ENCODE measurements around the gene SSU72. TPM values are rescaled to one million over a fixed set of nuclear protein-coding genes. Genes with fewer than 3 reads are reported as not detected.

Gene SSU72
- polyA plus RNA-seq, 1 donor (not counting 4 experiments of a cell fraction or from before 2014, with no cell fraction given), result 79.7 TPM

DNA sequence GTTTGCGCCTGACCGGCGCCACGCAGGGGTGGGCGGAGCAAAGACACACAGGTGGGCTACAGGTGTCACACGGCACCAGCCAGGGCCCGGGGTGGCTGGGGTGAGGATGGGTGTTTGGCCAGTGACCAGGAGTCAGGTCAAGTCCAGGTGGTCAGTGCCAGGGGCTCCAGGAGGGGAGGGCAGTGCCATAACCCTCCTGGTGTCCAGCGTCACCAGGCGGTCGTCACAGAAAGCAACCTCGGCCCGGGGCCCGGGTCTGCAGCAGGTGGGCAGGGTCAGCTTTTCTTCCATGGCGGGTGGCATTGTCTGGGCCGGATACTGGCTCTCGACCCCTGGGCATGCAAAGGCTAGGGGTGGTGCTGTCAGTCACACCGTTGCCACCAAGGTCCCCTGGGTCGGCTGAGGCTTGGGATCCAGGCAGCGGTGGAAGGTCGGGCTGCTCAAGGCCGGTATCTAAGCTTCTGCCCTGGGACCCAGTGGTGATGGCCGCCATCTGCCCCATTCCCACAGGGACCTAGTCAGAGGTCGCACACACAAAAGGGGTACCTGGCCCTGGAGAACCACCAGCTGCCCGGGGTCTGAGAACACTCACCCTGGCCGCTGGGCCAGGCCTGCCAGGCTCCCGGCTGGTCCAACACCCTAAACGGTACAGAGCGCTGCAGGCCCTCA, 23.5 kb upstream of the SSU72 start:
- Histone ChIP-seq H3K27ac (ENCODE audit: control insufficient read depth, insufficient read depth, low read length) (no peak overlapping the region), H3K9me1 (ENCODE audit: control insufficient read depth, extremely low read depth, insufficient read depth, low read length) (no peaks in the 10 kb centered on the region), H3K4me3 (ENCODE audit: control insufficient read depth in 2 of 3, extremely low read depth in 1 of 3, insufficient read depth in 2 of 3, low read depth in 1 of 3, low read length in 3 of 3) (no peak overlapping the region), H3K4me1 (ENCODE audit: control insufficient read depth, extremely low read depth, insufficient read depth, low read length) (peaks cover 7% of the 10 kb centered on the region), H3K4me2 (ENCODE audit: control insufficient read depth, extremely low read depth, insufficient read depth, low read depth, low read length) (no peak overlapping the region), H4K20me1 (ENCODE audit: control insufficient read depth, extremely low read depth, insufficient read depth, low read length) (no peaks in the 10 kb centered on the region), H3K9ac (ENCODE audit: control insufficient read depth, extremely low read depth, insufficient read depth, low read length) (no peak overlapping the region), H3K36me3 (ENCODE audit: control insufficient read depth in 2 of 2, extremely low read depth in 1 of 2, insufficient read depth in 2 of 2, low read length in 2 of 2) (no peaks in the 10 kb centered on the region), H2AFZ (ENCODE audit: control insufficient read depth, low read length) (no peak overlapping the region), H3K27me3 (ENCODE audit: control insufficient read depth, extremely low read depth, insufficient read depth, low read length) (peaks cover 21% of the 10 kb centered on the region), H3K9me3 (ENCODE audit: control insufficient read depth, low read depth, low read length) (no peaks in the 10 kb centered on the region), H3K79me2 (ENCODE audit: control insufficient read depth, insufficient read depth, low read length) (no peaks in the 10 kb centered on the region)
- FAIRE-seq (no peak), DNase-seq (ENCODE audit: low read depth, low spot score) (no peak)
- dilution Hi-C loops (cut with MboI; ENCODE audit: extremely low pct_ligation_motif_present, low sequenced_read_pairs), result no loop called here
- no peak for TF ChIP-seq EZH2 (IDR thresholded peaks at IDR 0.05; ENCODE audit: low read length)
- TF ChIP-seq, protein P1, sequence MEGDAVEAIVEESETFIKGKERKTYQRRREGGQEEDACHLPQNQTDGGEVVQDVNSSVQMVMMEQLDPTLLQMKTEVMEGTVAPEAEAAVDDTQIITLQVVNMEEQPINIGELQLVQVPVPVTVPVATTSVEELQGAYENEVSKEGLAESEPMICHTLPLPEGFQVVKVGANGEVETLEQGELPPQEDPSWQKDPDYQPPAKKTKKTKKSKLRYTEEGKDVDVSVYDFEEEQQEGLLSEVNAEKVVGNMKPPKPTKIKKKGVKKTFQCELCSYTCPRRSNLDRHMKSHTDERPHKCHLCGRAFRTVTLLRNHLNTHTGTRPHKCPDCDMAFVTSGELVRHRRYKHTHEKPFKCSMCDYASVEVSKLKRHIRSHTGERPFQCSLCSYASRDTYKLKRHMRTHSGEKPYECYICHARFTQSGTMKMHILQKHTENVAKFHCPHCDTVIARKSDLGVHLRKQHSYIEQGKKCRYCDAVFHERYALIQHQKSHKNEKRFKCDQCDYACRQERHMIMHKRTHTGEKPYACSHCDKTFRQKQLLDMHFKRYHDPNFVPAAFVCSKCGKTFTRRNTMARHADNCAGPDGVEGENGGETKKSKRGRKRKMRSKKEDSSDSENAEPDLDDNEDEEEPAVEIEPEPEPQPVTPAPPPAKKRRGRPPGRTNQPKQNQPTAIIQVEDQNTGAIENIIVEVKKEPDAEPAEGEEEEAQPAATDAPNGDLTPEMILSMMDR (optimal IDR thresholded peaks at IDR 0.05 in 1 of 3, IDR thresholded peaks at IDR 0.05 in 1 of 3, conservative IDR thresholded peaks at IDR 0.05 in 1 of 3; ENCODE audit: extremely low read depth in 1 of 3, insufficient read depth in 2 of 3, low read length in 3 of 3), result no peak

DNA sequence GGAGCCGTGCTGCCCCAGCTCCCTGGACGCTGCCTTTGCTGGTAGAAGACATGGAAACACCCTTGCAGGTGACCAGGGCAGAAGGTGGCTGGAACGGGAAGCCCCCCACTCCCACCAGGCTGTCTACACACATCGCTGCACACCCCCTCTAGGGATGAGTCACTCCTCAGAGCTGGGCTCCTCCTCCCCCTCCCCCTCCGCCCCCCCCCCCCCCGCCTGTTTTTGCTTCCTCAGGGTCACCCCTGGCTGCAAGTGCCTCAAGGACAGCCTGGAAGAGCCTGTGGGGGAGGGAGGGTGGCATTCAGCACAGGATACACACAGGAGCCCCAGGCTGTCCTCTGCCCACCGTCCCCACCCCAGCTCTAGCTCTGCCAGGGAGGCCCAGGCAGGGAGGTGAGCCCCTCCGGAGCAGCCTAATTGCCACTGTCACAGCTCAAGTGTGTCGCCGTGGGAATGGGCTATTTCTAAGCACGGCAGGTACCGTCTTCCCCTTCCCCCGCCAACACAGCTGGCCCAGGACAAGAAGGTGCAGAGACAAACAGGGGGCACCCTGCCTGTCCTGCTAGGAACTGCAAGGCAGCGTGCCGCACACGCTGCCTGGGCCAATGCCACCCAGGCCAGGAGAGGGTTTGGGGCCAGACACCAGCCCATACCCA, 22.7 kb upstream of the SSU72 start:
- dilution Hi-C loops (cut with MboI; ENCODE audit: extremely low pct_ligation_motif_present, low sequenced_read_pairs), result no loop called here
- Histone ChIP-seq H3K4me2 (ENCODE audit: control insufficient read depth, extremely low read depth, insufficient read depth, low read depth, low read length) (no peak overlapping the region), H4K20me1 (ENCODE audit: control insufficient read depth, extremely low read depth, insufficient read depth, low read length) (no peaks in the 10 kb centered on the region), H3K4me3 (ENCODE audit: control insufficient read depth in 2 of 3, extremely low read depth in 1 of 3, insufficient read depth in 2 of 3, low read depth in 1 of 3, low read length in 3 of 3) (no peak overlapping the region), H3K9me1 (ENCODE audit: control insufficient read depth, extremely low read depth, insufficient read depth, low read length) (no peaks in the 10 kb centered on the region), H3K9ac (ENCODE audit: control insufficient read depth, extremely low read depth, insufficient read depth, low read length) (no peak overlapping the region), H2AFZ (ENCODE audit: control insufficient read depth, low read length) (no peak overlapping the region), H3K36me3 (ENCODE audit: control insufficient read depth in 2 of 2, extremely low read depth in 1 of 2, insufficient read depth in 2 of 2, low read length in 2 of 2) (no peaks in the 10 kb centered on the region), H3K4me1 (ENCODE audit: control insufficient read depth, extremely low read depth, insufficient read depth, low read length) (peaks cover 7% of the 10 kb centered on the region), H3K9me3 (ENCODE audit: control insufficient read depth, low read depth, low read length) (no peaks in the 10 kb centered on the region), H3K27me3 (ENCODE audit: control insufficient read depth, extremely low read depth, insufficient read depth, low read length) (peaks cover 21% of the 10 kb centered on the region), H3K27ac (ENCODE audit: control insufficient read depth, insufficient read depth, low read length) (no peak overlapping the region), H3K79me2 (ENCODE audit: control insufficient read depth, insufficient read depth, low read length) (no peaks in the 10 kb centered on the region)
- FAIRE-seq (no peak), DNase-seq (ENCODE audit: low read depth, low spot score) (no peak)
- TF ChIP-seq, protein P1 (optimal IDR thresholded peaks at IDR 0.05 in 1 of 3, IDR thresholded peaks at IDR 0.05 in 1 of 3, conservative IDR thresholded peaks at IDR 0.05 in 1 of 3; ENCODE audit: extremely low read depth in 1 of 3, insufficient read depth in 2 of 3, low read length in 3 of 3), result peak; percentile 35 to 52 (median 44)
- TF ChIP-seq EZH2 (IDR thresholded peaks at IDR 0.05; ENCODE audit: low read length), result no peak

Data from keratinocyte (primary cell).